K562 (cell line): ENCODE data around the gene TET2. TPM values are rescaled to one million over a fixed set of nuclear protein-coding genes. Genes with fewer than 3 reads are reported as not detected.

Experiments
- ATAC-seq: fragments of 200-7000 bp; cut with Tn5 transposase; 3 replicates; pipeline ENCODE4 v1.9.1; 2020; ENCODE audit warnings: moderate library complexity
- BruUV-seq: library from RNA; stranded (reverse); fragments of 400-500 nt; replicated peaks from 2 replicates; lab custom pipeline; 2021; lab: Mats Ljungman, UMichigan
- CTCF ChIA-PET: fragments of 300-600 bp; formaldehyde crosslinking; extraction: SDS; loops from one replicate; lab custom pipeline; 2021; ENCODE audit warnings: low intra/inter-chr PET ratio; lab: Yijun Ruan, JAX
- POLR2A ChIA-PET: fragments of 300-600, 350-650 bp; sonication (Branson Sonifier 250); formaldehyde crosslinking; extraction: SDS; loops from one replicate; lab custom pipeline; 2021; ENCODE audit warnings: antibody characterized with exemption, inconsistent platforms; lab: Yijun Ruan, JAX
- DNase-seq, 4 experiments: peaks; one replicate each; pipeline versions ENCODE4 v3.0.0 to v3.0.0-alpha.2; 2011 to 2018; ENCODE audit warnings: low spot score in 3 of 4, mixed read lengths in 3 of 4; ENCODE audit errors: extremely low read depth in 1 of 4
- FAIRE-seq: peaks from 2 replicates; lab custom pipeline; 2011; peaks lifted over from hg19 to GRCh38; lab: Jason Lieb, UNC
- H2AFZ ChIP-seq: 2 replicates; pipeline ENCODE4 v1.6.0; 2011; ENCODE audit warnings: low read depth, low read length, control low read depth, inconsistent platforms
- H3K27ac ChIP-seq: fragments of 200-600 bp; 3 replicates; pipeline ENCODE4 v1.8.0; 2011; ENCODE audit warnings: low read depth, mild to moderate bottlenecking, control low read depth, inconsistent platforms, low read length, moderate library complexity, mixed read lengths; ENCODE audit errors: extremely low read depth
- H3K27me3 ChIP-seq, 2 experiments: fragments of 300-600 bp in 1 of 2; 2 replicates in 1 of 2; 3 replicates in 1 of 2; pipeline versions ENCODE4 v1.6.0 to v1.8.0; 2011; ENCODE audit warnings: inconsistent platforms in 2 of 2, low read length in 2 of 2, mild to moderate bottlenecking in 1 of 2, mixed read lengths in 1 of 2, moderate library complexity in 1 of 2; ENCODE audit not compliant: control insufficient read depth in 2 of 2, insufficient read depth in 2 of 2
- H3K36me3 ChIP-seq: fragments of 300-600 bp; 3 replicates; pipeline ENCODE4 v1.8.0; 2011; ENCODE audit warnings: mild to moderate bottlenecking, low read length, inconsistent platforms; ENCODE audit not compliant: control insufficient read depth, insufficient read depth
- H3K4me1 ChIP-seq, 2 experiments: fragments of 200-600 bp in 1 of 2; replicated peaks in 1 of 2; 2 replicates in 1 of 2; 3 replicates in 1 of 2; pipeline versions ENCODE4 v1.5.1 to v1.8.0; 2011; ENCODE audit warnings: inconsistent platforms in 2 of 2, low read length in 2 of 2, mild to moderate bottlenecking in 1 of 2, mixed read lengths in 1 of 2, moderate library complexity in 1 of 2; ENCODE audit not compliant: control insufficient read depth in 2 of 2, insufficient read depth in 2 of 2
- H3K4me2 ChIP-seq: 2 replicates; pipeline ENCODE4 v1.6.1; 2011; ENCODE audit warnings: low read length, control low read depth, inconsistent platforms, mixed read lengths; ENCODE audit not compliant: insufficient read depth
- H3K4me3 ChIP-seq: fragments of 200-600 bp; sonication (generic), shearing (Covaris generic); 2 replicates; pipeline ENCODE4 v1.5.1; 2016; ENCODE audit warnings: control low read depth, inconsistent platforms
- H3K79me2 ChIP-seq: fragments of 200-600 bp; 3 replicates; pipeline ENCODE4 v1.8.0; 2011; ENCODE audit warnings: low read length, inconsistent platforms; ENCODE audit not compliant: control insufficient read depth, insufficient read depth
- H3K9ac ChIP-seq, 2 experiments: 2 replicates each; pipeline versions ENCODE4 v1.6.0 to v1.6.1; 2011; ENCODE audit warnings: low read depth in 2 of 2, low read length in 2 of 2, control low read depth in 1 of 2, inconsistent platforms in 1 of 2, mild to moderate bottlenecking in 1 of 2, mixed read lengths in 1 of 2; ENCODE audit not compliant: insufficient read depth in 1 of 2
- H3K9me1 ChIP-seq: one replicate; pipeline ENCODE4 v1.6.0; 2011; ENCODE audit warnings: inconsistent platforms, mild to moderate bottlenecking, low read length, moderate library complexity; ENCODE audit not compliant: control insufficient read depth, insufficient read depth
- H3K9me3 ChIP-seq: replicated peaks from 2 replicates; pipeline ENCODE4 v1.5.1; 2011; ENCODE audit warnings: low read depth, low read length, inconsistent platforms; ENCODE audit not compliant: control insufficient read depth, insufficient read depth
- H4K20me1 ChIP-seq: replicated peaks from 2 replicates; pipeline ENCODE4 v1.6.1; 2011; ENCODE audit warnings: low read length, inconsistent platforms, mixed read lengths; ENCODE audit not compliant: control insufficient read depth, insufficient read depth
- CC2D1A ChIP-seq: fragments of 450-650 bp; IDR thresholded peaks from 2 replicates; pipeline ENCODE4 v1.6.1; 2017; ENCODE audit warnings: mild to moderate bottlenecking
- CTBP1 ChIP-seq: fragments of 450-650 bp; IDR thresholded peaks from 2 replicates; pipeline ENCODE4 v1.6.1; 2016; ENCODE audit warnings: borderline replicate concordance
- DEAF1 ChIP-seq: fragments of 450-650 bp; formaldehyde crosslinking; IDR thresholded peaks from 2 replicates; pipeline ENCODE4 v1.4.0; 2020; ENCODE audit warnings: mild to moderate bottlenecking, moderate library complexity
- ETV5 ChIP-seq: sonication (generic); formaldehyde crosslinking; IDR thresholded peaks from 2 replicates; pipeline ENCODE4 v1.4.0; 2020; ENCODE audit warnings: low read depth, mild to moderate bottlenecking, missing genetic modification reagents
- FOSL1 ChIP-seq: fragments of 200-800 bp; sonication (Bioruptor generic); conservative IDR thresholded peaks from 2 replicates; pipeline ENCODE4 v1.6.1; 2016; ENCODE audit warnings: missing genetic modification characterization, missing compliant biosample characterization
- GABPA ChIP-seq: fragments of 200-800 bp; sonication (Bioruptor generic); conservative IDR thresholded peaks from 2 replicates; pipeline ENCODE4 v1.6.1; 2016; ENCODE audit warnings: low read depth, missing genetic modification characterization, missing compliant biosample characterization
- KDM1A ChIP-seq, 2 experiments: fragments of 450-650 bp; IDR thresholded peaks; 2 replicates each; pipeline ENCODE4 v1.6.1; 2016; ENCODE audit warnings: mild to moderate bottlenecking in 2 of 2
- KDM4B ChIP-seq, 2 experiments: fragments of 450-650 bp in 1 of 2; sonication (generic) in 1 of 2; IDR thresholded peaks; 2 replicates each; pipeline ENCODE4 v1.6.1; 2016 to 2017; ENCODE audit warnings: borderline replicate concordance in 2 of 2, antibody characterized with exemption in 1 of 2, low read depth in 1 of 2, mild to moderate bottlenecking in 1 of 2
- MCM2 ChIP-seq: fragments of 450-650 bp; IDR thresholded peaks from 2 replicates; pipeline ENCODE4 v1.6.1; 2017; ENCODE audit warnings: low read depth, mild to moderate bottlenecking
- NR2F6 ChIP-seq: fragments of 450-650 bp; formaldehyde crosslinking; IDR thresholded peaks from 2 replicates; pipeline ENCODE4 v1.4.0; 2020; ENCODE audit warnings: mild to moderate bottlenecking
- THRAP3 ChIP-seq: fragments of 450-650 bp; IDR thresholded peaks from 2 replicates; pipeline ENCODE4 v1.6.1; 2016; ENCODE audit warnings: mild to moderate bottlenecking, inconsistent platforms, borderline replicate concordance
- TRIM24 ChIP-seq, 2 experiments: fragments of 450-650 bp; IDR thresholded peaks; 2 replicates each; pipeline ENCODE4 v1.6.1; 2016
- ZC3H8 ChIP-seq: fragments of 450-650 bp; IDR thresholded peaks from 2 replicates; pipeline ENCODE4 v1.6.1; 2017
- ZNF174 ChIP-seq: fragments of 250-450 bp; sonication (Bioruptor Pico); IDR thresholded peaks from 2 replicates; pipeline ENCODE4 v1.4.0; 2020; ENCODE audit warnings: mild to moderate bottlenecking
- ZNF24 ChIP-seq: fragments of 450-650 bp; IDR thresholded peaks from 2 replicates; pipeline ENCODE4 v1.6.1; 2016
- ZSCAN29 ChIP-seq: fragments of 450-650 bp; IDR thresholded peaks from 2 replicates; pipeline ENCODE4 v1.6.1; 2017
- WGBS: fragments of 100-300 bp; shearing (Covaris generic); methylation state at CpG from one replicate; pipeline ENCODE4 v1.1.6; 2016; ENCODE audit warnings: low coverage, mixed read lengths; ENCODE audit not compliant: insufficient coverage; ENCODE audit errors: missing lambda C conversion rate; 5-methylcytosine and 5-hydroxymethylcytosine counted together
- in situ Hi-C: fragments of 300-500 bp; cut with MboI; formaldehyde crosslinking; loops from 4 replicates; pipeline ENCODE4 v1.15.0; 2018; ENCODE audit warnings: inconsistent platforms, mixed read lengths
- intact Hi-C: fragments of 100-400 bp; cut with micrococcal nuclease; formaldehyde crosslinking; loops from 2 replicates; pipeline ENCODE4 v1.14.2; 2022
- polyA plus RNA-seq, 8 experiments: library from polyadenylated mRNA; depleted of rRNA in 4 of 8; stranded (reverse) in 5 of 8; unstranded in 3 of 8; fragments of >200 nt; fragmentation: Nextera tagmentation in 2 of 8; fragmentation: Illumina TruSeq in 1 of 8; extraction: Ambion mirVana in 2 of 8; extraction: Trizol in 1 of 8; gene quantifications; 2 replicates each; pipeline versions ENCODE4 v1.2.1 to v1.2.3, GENCODE V29; 2011 to 2014; ENCODE audit warnings: inconsistent platforms in 1 of 8, missing spikeins in 1 of 8
- total RNA-seq, 7 experiments: library from RNA; depleted of rRNA in 6 of 7; stranded (reverse); fragments of >200 nt in 6 of 7; fragmentation: Illumina TruSeq in 2 of 7; extraction: Trizol in 2 of 7; gene quantifications; 2 replicates each; pipeline versions ENCODE4 v1.2.1 to v1.2.3, GENCODE V29; 2011 to 2021; ENCODE audit warnings: low replicate concordance in 1 of 7
- TF ChIP-seq, protein P1 (sequence below): sonication (generic); formaldehyde crosslinking; IDR thresholded peaks from 2 replicates; pipeline ENCODE4 v1.8.0; 2023; ENCODE audit warnings: missing genetic modification reagents, mild to moderate bottlenecking, borderline replicate concordance
- TF ChIP-seq, protein P2 (sequence below): fragments of 450-650 bp; formaldehyde crosslinking; IDR thresholded peaks from 2 replicates; pipeline ENCODE4 v1.4.0; 2020; ENCODE audit warnings: mild to moderate bottlenecking, mixed read lengths

The TET2 gene
- total and polyA plus RNA-seq, 9 of the 15 experiments (the other 6 are each of a cell fraction or from before 2014, with no cell fraction given), result 0.80 to 11.1 (median 4.9) TPM

DNA sequence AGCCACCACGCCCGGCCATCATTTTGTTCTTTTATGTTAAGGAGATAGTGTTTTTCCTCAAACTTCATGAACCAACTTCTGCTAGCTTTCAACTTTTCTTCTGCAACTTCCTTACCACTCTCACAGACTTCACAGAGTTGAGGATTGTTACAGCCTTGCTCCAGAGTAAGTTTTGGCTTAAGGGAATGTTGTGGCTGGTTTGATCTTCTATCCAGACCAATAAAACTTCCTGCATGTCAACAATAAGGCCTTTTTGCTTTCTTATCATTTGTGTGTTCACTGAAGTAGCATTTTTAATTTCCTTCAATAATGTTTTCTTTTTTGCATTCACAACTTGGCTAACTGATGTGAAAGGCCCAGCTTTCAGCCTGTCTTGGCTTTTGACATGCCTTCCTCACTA is 12.7 kb upstream of the TET2 start:
- Histone ChIP-seq H3K27ac (no peak overlapping the region), H3K4me3 (no peak overlapping the region), H3K27me3 (no peaks in the 10 kb centered on the region), H3K9me1 (no peaks in the 10 kb centered on the region), H3K4me2 (no peak overlapping the region), H3K9ac (no peak overlapping the region), H4K20me1 (no peaks in the 10 kb centered on the region), H2AFZ (no peak overlapping the region), H3K9me3 (no peaks in the 10 kb centered on the region), H3K4me1 (no peaks in the 10 kb centered on the region; a peak in 1 of 5 replicates), H3K79me2 (no peaks in the 10 kb centered on the region), H3K36me3 (no peaks in the 10 kb centered on the region)
- no peak for FAIRE-seq
- no peak for ATAC-seq
- DNase-seq, result no peak
- no TSS peak for BruUV-seq
- intact Hi-C loops, result no loop called here
- in situ Hi-C loops, result no loop called here
- POLR2A ChIA-PET, result no interaction called here
- CTCF ChIA-PET, result no interaction called here
- WGBS, result 28% methylated on average over 2 of the region's 2 CpGs
- no peak for TF ChIP-seq KDM1A (IDR thresholded peaks at IDR 0.05)
- TF ChIP-seq, protein P1, sequence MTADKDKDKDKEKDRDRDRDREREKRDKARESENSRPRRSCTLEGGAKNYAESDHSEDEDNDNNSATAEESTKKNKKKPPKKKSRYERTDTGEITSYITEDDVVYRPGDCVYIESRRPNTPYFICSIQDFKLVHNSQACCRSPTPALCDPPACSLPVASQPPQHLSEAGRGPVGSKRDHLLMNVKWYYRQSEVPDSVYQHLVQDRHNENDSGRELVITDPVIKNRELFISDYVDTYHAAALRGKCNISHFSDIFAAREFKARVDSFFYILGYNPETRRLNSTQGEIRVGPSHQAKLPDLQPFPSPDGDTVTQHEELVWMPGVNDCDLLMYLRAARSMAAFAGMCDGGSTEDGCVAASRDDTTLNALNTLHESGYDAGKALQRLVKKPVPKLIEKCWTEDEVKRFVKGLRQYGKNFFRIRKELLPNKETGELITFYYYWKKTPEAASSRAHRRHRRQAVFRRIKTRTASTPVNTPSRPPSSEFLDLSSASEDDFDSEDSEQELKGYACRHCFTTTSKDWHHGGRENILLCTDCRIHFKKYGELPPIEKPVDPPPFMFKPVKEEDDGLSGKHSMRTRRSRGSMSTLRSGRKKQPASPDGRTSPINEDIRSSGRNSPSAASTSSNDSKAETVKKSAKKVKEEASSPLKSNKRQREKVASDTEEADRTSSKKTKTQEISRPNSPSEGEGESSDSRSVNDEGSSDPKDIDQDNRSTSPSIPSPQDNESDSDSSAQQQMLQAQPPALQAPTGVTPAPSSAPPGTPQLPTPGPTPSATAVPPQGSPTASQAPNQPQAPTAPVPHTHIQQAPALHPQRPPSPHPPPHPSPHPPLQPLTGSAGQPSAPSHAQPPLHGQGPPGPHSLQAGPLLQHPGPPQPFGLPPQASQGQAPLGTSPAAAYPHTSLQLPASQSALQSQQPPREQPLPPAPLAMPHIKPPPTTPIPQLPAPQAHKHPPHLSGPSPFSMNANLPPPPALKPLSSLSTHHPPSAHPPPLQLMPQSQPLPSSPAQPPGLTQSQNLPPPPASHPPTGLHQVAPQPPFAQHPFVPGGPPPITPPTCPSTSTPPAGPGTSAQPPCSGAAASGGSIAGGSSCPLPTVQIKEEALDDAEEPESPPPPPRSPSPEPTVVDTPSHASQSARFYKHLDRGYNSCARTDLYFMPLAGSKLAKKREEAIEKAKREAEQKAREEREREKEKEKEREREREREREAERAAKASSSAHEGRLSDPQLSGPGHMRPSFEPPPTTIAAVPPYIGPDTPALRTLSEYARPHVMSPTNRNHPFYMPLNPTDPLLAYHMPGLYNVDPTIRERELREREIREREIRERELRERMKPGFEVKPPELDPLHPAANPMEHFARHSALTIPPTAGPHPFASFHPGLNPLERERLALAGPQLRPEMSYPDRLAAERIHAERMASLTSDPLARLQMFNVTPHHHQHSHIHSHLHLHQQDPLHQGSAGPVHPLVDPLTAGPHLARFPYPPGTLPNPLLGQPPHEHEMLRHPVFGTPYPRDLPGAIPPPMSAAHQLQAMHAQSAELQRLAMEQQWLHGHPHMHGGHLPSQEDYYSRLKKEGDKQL (CRISPR knock-in tag), result no peak
- TF ChIP-seq CTBP1, result no peak
- no peak for TF ChIP-seq ZNF24
- no peak for TF ChIP-seq KDM4B (IDR thresholded peaks at IDR 0.05; ENCODE audit: borderline replicate concordance in 2 of 2, low read depth in 1 of 2)
- TF ChIP-seq ZC3H8, result no peak
- no peak for TF ChIP-seq CC2D1A
- TF ChIP-seq FOSL1 (tag), result no peak
- TF ChIP-seq ZSCAN29, result no peak
- TF ChIP-seq DEAF1 (CRISPR knock-in tag), result no peak
- TF ChIP-seq GABPA, result no peak
- TF ChIP-seq THRAP3, result no peak
- TF ChIP-seq ETV5 (CRISPR knock-in tag), result no peak
- no peak for TF ChIP-seq TRIM24 (IDR thresholded peaks at IDR 0.05)
- TF ChIP-seq, protein P2, sequence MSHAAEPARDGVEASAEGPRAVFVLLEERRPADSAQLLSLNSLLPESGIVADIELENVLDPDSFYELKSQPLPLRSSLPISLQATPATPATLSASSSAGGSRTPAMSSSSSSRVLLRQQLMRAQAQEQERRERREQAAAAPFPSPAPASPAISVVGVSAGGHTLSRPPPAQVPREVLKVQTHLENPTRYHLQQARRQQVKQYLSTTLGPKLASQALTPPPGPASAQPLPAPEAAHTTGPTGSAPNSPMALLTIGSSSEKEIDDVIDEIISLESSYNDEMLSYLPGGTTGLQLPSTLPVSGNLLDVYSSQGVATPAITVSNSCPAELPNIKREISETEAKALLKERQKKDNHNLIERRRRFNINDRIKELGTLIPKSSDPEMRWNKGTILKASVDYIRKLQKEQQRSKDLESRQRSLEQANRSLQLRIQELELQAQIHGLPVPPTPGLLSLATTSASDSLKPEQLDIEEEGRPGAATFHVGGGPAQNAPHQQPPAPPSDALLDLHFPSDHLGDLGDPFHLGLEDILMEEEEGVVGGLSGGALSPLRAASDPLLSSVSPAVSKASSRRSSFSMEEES (CRISPR knock-in tag), result no peak
- no peak for TF ChIP-seq MCM2
- no peak for TF ChIP-seq ZNF174
- TF ChIP-seq NR2F6, result no peak
